HL-60 (cell line): ENCODE results near the gene CTNNA3.

Experiments
- DNase-seq, 2 experiments: peaks; one replicate each; pipeline ENCODE4 v3.0.0-alpha.2; 2010 to 2020; ENCODE audit warnings: low read depth in 1 of 2, low spot score in 1 of 2
- H3K27ac ChIP-seq: fragments of 250-450 bp; sonication (Bioruptor Pico); replicated peaks from 2 replicates; pipeline ENCODE4 v1.5.1; 2020; ENCODE audit warnings: mild to moderate bottlenecking, moderate library complexity
- H3K27me3 ChIP-seq: fragments of 250-450 bp; sonication (Bioruptor Pico); 2 replicates; pipeline ENCODE4 v1.5.1; 2021; ENCODE audit warnings: mild to moderate bottlenecking, moderate library complexity; ENCODE audit not compliant: insufficient read depth, poor library complexity, severe bottlenecking
- H3K4me3 ChIP-seq: replicated peaks from 2 replicates; pipeline ENCODE4 v1.5.1; 2011; ENCODE audit warnings: mild to moderate bottlenecking, control low read depth, low read length; ENCODE audit not compliant: insufficient read depth
- GABPA ChIP-seq: IDR thresholded peaks from 2 replicates; pipeline ENCODE4 v1.6.1; 2012; ENCODE audit warnings: low read depth
- POLR2AphosphoS5 ChIP-seq: IDR thresholded peaks from 2 replicates; pipeline ENCODE4 v1.6.1; 2012; ENCODE audit warnings: low read depth
- REST ChIP-seq: IDR thresholded peaks from 2 replicates; pipeline ENCODE4 v1.6.1; 2012; ENCODE audit warnings: low read depth; ENCODE audit not compliant: insufficient replicate concordance
- SPI1 ChIP-seq: IDR thresholded peaks from 2 replicates; pipeline ENCODE4 v1.6.1; 2012; ENCODE audit warnings: low read depth, mild to moderate bottlenecking, borderline replicate concordance
- TF ChIP-seq, protein P1 (sequence below): IDR thresholded peaks from one replicate; pipeline ENCODE4 v1.5.1; 2011; ENCODE audit warnings: low read length, control low read depth, inconsistent platforms; ENCODE audit not compliant: insufficient read depth

Gene CTNNA3

DNA sequence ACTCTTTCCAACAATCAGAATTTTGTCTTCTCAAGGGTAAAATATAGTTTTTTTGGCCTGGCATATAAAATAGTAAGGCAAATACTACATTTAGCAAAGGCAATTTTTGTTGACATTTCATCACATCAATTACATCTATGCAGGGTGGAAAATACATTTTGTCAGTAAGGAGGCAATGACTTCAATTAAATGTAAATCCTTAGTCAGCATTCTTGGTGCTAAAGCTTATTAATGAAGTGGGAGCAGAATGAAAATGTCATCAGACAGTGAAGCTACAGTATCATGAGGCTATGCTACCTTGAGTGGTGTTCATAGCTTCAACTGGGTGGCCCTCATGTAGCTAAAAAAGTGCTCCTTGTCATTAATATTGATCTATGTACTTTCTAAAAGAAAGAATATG lies 761.3 kb downstream of the CTNNA3 start:
- no peak for DNase-seq
- no peak for TF ChIP-seq SPI1
- TF ChIP-seq GABPA = no peak
- TF ChIP-seq, protein P1, sequence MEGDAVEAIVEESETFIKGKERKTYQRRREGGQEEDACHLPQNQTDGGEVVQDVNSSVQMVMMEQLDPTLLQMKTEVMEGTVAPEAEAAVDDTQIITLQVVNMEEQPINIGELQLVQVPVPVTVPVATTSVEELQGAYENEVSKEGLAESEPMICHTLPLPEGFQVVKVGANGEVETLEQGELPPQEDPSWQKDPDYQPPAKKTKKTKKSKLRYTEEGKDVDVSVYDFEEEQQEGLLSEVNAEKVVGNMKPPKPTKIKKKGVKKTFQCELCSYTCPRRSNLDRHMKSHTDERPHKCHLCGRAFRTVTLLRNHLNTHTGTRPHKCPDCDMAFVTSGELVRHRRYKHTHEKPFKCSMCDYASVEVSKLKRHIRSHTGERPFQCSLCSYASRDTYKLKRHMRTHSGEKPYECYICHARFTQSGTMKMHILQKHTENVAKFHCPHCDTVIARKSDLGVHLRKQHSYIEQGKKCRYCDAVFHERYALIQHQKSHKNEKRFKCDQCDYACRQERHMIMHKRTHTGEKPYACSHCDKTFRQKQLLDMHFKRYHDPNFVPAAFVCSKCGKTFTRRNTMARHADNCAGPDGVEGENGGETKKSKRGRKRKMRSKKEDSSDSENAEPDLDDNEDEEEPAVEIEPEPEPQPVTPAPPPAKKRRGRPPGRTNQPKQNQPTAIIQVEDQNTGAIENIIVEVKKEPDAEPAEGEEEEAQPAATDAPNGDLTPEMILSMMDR = no peak
- TF ChIP-seq REST = no peak
- no peak overlapping the region for H3K4me3 ChIP-seq
- H3K27ac ChIP-seq = no peak overlapping the region
- no peaks in the 10 kb centered on the region for H3K27me3 ChIP-seq

DNA sequence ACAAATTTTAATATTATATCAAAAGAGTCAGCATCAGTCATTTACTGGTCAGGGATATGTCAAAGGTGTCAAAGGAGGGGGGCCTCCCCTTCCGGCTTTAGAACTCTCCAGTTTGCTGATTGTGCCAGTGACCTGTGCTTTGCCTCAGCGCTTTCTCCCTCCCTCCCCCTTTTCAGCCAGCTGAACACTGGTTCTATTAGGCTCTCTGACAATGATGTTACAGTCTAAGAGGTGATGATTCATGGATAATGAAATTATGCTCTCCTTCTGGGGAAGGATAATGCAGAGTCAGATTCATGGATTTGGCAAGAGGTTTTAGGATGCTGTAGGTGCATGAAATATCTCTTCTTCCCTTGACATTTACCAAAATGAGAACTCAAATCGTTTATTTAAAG lies 764.0 kb downstream of the CTNNA3 start:
- Histone ChIP-seq H3K4me3 (no peak overlapping the region), H3K27ac (no peak overlapping the region), H3K27me3 (peaks cover 4% of the 10 kb centered on the region)
- TF ChIP-seq, protein P1 = no peak
- no peak for TF ChIP-seq SPI1
- TF ChIP-seq REST = no peak
- TF ChIP-seq POLR2AphosphoS5 = no peak
- no peak for TF ChIP-seq GABPA
- DNase-seq = no peak

DNA sequence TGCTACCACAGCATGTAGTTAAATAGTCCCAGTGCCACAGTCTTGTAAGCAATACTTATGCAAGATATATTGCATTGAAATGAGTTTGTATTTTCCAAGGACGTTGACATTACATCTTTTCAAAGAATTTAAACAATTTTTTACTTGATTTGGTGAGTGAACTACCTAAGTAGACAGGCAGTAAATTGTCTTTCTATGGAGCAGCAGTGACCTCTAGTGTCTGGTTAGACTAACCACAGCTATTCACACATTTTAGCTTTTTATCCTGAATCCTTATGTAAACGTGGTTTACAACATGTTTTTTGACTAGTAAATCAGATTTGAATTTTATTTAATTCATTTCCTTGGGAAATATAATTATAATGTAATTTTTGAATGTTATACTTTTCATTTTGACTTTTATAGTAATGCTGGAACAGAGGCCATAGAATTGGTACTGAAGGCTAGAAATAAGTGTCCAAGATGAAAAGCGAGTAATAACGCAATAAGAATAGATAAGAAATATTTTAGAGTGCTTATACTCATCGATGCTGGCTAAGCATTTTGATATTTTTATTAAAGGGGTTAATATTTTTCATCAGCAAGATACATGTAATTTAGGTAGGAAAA lies 764.6 kb downstream of the CTNNA3 start:
- peak; percentile 20 to 23 for DNase-seq
- H3K27ac ChIP-seq = no peak overlapping the region
- TF ChIP-seq REST = no peak
- TF ChIP-seq GABPA = no peak
- TF ChIP-seq POLR2AphosphoS5 = no peak
- TF ChIP-seq, protein P1 = peak; percentile 62
- H3K4me3 ChIP-seq = no peak overlapping the region
- peaks cover 8% of the 10 kb centered on the region for H3K27me3 ChIP-seq
